ENCODE measurements around the gene NCK1.

NCK1 gene

GRCh38 chr3:136861890-136862616 lies at the start of gene NCK1:
NCK1 (plus strand) TSS chr3:136862208; CDS start chr3:136928002, 65,794 bp downstream.
- Histone ChIP-seq H3K9me3 (ENCODE audit: insufficient read depth, low read length) (no peaks in the 10 kb centered on the region), H3K4me3 (ENCODE audit: insufficient read length, low read depth) (peak within 1 kb of the TSS; percentile 97), H3K4me1 (ENCODE audit: insufficient read depth, insufficient read length) (no peaks in the 10 kb centered on the region), H3K9ac (ENCODE audit: insufficient read length, low read depth) (peak within 1 kb of the TSS; percentile 96), H3K36me3 (ENCODE audit: insufficient read depth, insufficient read length, low read length) (peaks cover 3% of the 10 kb centered on the region), H3K27me3 (ENCODE audit: insufficient read depth, insufficient read length) (no peaks in the 10 kb centered on the region)
- DNase-seq (ENCODE audit: low read depth, low spot score), result peak; percentile 95
- TF ChIP-seq ZNF274 (IDR thresholded peaks at IDR 0.05; ENCODE audit: low read depth, low read length), result no peak
- no peak for TF ChIP-seq SUZ12 (IDR thresholded peaks at IDR 0.05; ENCODE audit: extremely low read depth, insufficient read depth, insufficient read length)
- no peak for TF ChIP-seq YY1 (IDR thresholded peaks at IDR 0.05; ENCODE audit: insufficient read depth, insufficient read length)

- DNase-seq (ENCODE audit: low read depth, low spot score), result no peak
- no peaks in the 10 kb centered on the region for H3K9me3 ChIP-seq (ENCODE audit: insufficient read depth, low read length)
- no peak overlapping the region for H3K4me3 ChIP-seq (ENCODE audit: insufficient read length, low read depth)
- peaks cover 38% of the 10 kb centered on the region for H3K27me3 ChIP-seq (ENCODE audit: insufficient read depth, insufficient read length)
- H3K4me1 ChIP-seq (ENCODE audit: insufficient read depth, insufficient read length), result no peaks in the 10 kb centered on the region
- no peak overlapping the region for H3K9ac ChIP-seq (ENCODE audit: insufficient read length, low read depth)
- H3K36me3 ChIP-seq (ENCODE audit: insufficient read depth, insufficient read length, low read length), result no peaks in the 10 kb centered on the region
- no peak for TF ChIP-seq YY1 (IDR thresholded peaks at IDR 0.05; ENCODE audit: insufficient read depth, insufficient read length)
Measured at GRCh38 chr3:136817448-136817847, 44.6 kb upstream of the NCK1 start.

GRCh38 chr3:136818191-136818768 lies 43.7 kb upstream of the NCK1 start:
- DNase-seq (ENCODE audit: low read depth, low spot score), result no peak
- no peaks in the 10 kb centered on the region for H3K36me3 ChIP-seq (ENCODE audit: insufficient read depth, insufficient read length, low read length)
- H3K4me3 ChIP-seq (ENCODE audit: insufficient read length, low read depth), result peak overlapping the region; percentile 62
- TF ChIP-seq SUZ12 (IDR thresholded peaks at IDR 0.05; ENCODE audit: extremely low read depth, insufficient read depth, insufficient read length), result no peak
- TF ChIP-seq ZNF274 (IDR thresholded peaks at IDR 0.05; ENCODE audit: low read depth, low read length), result no peak
- no peaks in the 10 kb centered on the region for H3K4me1 ChIP-seq (ENCODE audit: insufficient read depth, insufficient read length)
- no peaks in the 10 kb centered on the region for H3K9me3 ChIP-seq (ENCODE audit: insufficient read depth, low read length)
- H3K27me3 ChIP-seq (ENCODE audit: insufficient read depth, insufficient read length), result peaks cover 38% of the 10 kb centered on the region
- peak overlapping the region; percentile 76 for H3K9ac ChIP-seq (ENCODE audit: insufficient read length, low read depth)

- TF ChIP-seq ZNF274 (IDR thresholded peaks at IDR 0.05; ENCODE audit: low read depth, low read length), result no peak
- no peak for TF ChIP-seq YY1 (IDR thresholded peaks at IDR 0.05; ENCODE audit: insufficient read depth, insufficient read length)
- TF ChIP-seq SUZ12 (IDR thresholded peaks at IDR 0.05; ENCODE audit: extremely low read depth, insufficient read depth, insufficient read length), result no peak
- H3K9me3 ChIP-seq (ENCODE audit: insufficient read depth, low read length), result no peaks in the 10 kb centered on the region
- no peak for DNase-seq (ENCODE audit: low read depth, low spot score)
- peak within 1 kb of the TSS; percentile 76 for H3K9ac ChIP-seq (ENCODE audit: insufficient read length, low read depth)
- no peaks in the 10 kb centered on the region for H3K36me3 ChIP-seq (ENCODE audit: insufficient read depth, insufficient read length, low read length)
- no peaks in the 10 kb centered on the region for H3K4me1 ChIP-seq (ENCODE audit: insufficient read depth, insufficient read length)
- H3K4me3 ChIP-seq (ENCODE audit: insufficient read length, low read depth), result peak within 1 kb of the TSS; percentile 62
- H3K27me3 ChIP-seq (ENCODE audit: insufficient read depth, insufficient read length), result peaks cover 38% of the 10 kb centered on the region
Measured at GRCh38 chr3:136818769-136819391, 43.1 kb upstream of the NCK1 start, which contains the start of gene SLC35G2. SLC35G2 (plus strand) TSS chr3:136819126; CDS start chr3:136854461, 35,335 bp downstream.

- Histone ChIP-seq H3K4me3 (ENCODE audit: insufficient read length, low read depth) (peak overlapping the region; percentile 62), H3K9ac (ENCODE audit: insufficient read length, low read depth) (peak overlapping the region; percentile 75), H3K9me3 (ENCODE audit: insufficient read depth, low read length) (no peaks in the 10 kb centered on the region), H3K27me3 (ENCODE audit: insufficient read depth, insufficient read length) (peaks cover 38% of the 10 kb centered on the region), H3K36me3 (ENCODE audit: insufficient read depth, insufficient read length, low read length) (no peaks in the 10 kb centered on the region), H3K4me1 (ENCODE audit: insufficient read depth, insufficient read length) (no peaks in the 10 kb centered on the region)
- no peak for TF ChIP-seq YY1 (IDR thresholded peaks at IDR 0.05; ENCODE audit: insufficient read depth, insufficient read length)
- no peak for TF ChIP-seq SUZ12 (IDR thresholded peaks at IDR 0.05; ENCODE audit: extremely low read depth, insufficient read depth, insufficient read length)
- no peak for TF ChIP-seq ZNF274 (IDR thresholded peaks at IDR 0.05; ENCODE audit: low read depth, low read length)
- DNase-seq (ENCODE audit: low read depth, low spot score), result no peak
Measured at GRCh38 chr3:136819392-136819730, 42.6 kb upstream of the NCK1 start.

- Histone ChIP-seq H3K4me3 (ENCODE audit: insufficient read length, low read depth) (peak overlapping the region; percentile 62), H3K27me3 (ENCODE audit: insufficient read depth, insufficient read length) (peaks cover 38% of the 10 kb centered on the region), H3K36me3 (ENCODE audit: insufficient read depth, insufficient read length, low read length) (no peaks in the 10 kb centered on the region), H3K4me1 (ENCODE audit: insufficient read depth, insufficient read length) (no peaks in the 10 kb centered on the region), H3K9me3 (ENCODE audit: insufficient read depth, low read length) (no peaks in the 10 kb centered on the region), H3K9ac (ENCODE audit: insufficient read length, low read depth) (peak overlapping the region; percentile 69)
- TF ChIP-seq ZNF274 (IDR thresholded peaks at IDR 0.05; ENCODE audit: low read depth, low read length) (no peak), SUZ12 (IDR thresholded peaks at IDR 0.05; ENCODE audit: extremely low read depth, insufficient read depth, insufficient read length) (no peak), YY1 (IDR thresholded peaks at IDR 0.05; ENCODE audit: insufficient read depth, insufficient read length) (no peak)
- DNase-seq (ENCODE audit: low read depth, low spot score), result peak; percentile 42
Measured at GRCh38 chr3:136819731-136820679, 42.0 kb upstream of the NCK1 start.

All from NT2/D1 (cell line).